Measurements from ENCODE around the gene C20orf141.

Gene C20orf141

GRCh38 chr20:2805689-2806350 is 9.0 kb upstream of the C20orf141 start:
- CTCF ChIA-PET: interaction anchor here (0.5 to 1.2 kb wide), 4 partner anchors 53 to 376 kb away, joined by 3 to 4 read pairs (median 3); no protein-coding TSS in a partner anchor
- POLR2A ChIA-PET: no interaction called here
- TF ChIP-seq ZFHX2 (tag by site-specific recombination; conservative IDR thresholded peaks at IDR 0.05) (peak; percentile 93), ZNF341 (tag by site-specific recombination; IDR thresholded peaks at IDR 0.05; ENCODE audit: low read depth) (peak; percentile 37), ZBTB6 (tag by site-specific recombination; IDR thresholded peaks at IDR 0.05) (no peak), KLF10 (tag by site-specific recombination; IDR thresholded peaks at IDR 0.05) (no peak), EGR2 (tag by site-specific recombination; IDR thresholded peaks at IDR 0.05; ENCODE audit: low read depth) (peak; percentile 97)
- Histone ChIP-seq H3K4me3 (ENCODE audit: low read depth, low read length) (no peak overlapping the region), H3K9me3 (ENCODE audit: control insufficient read depth, insufficient read depth, low read depth, low read length) (no peaks in the 10 kb centered on the region), H3K4me1 (ENCODE audit: control insufficient read depth, insufficient read depth, low read length) (no peaks in the 10 kb centered on the region), H3K27ac (ENCODE audit: extremely low read depth, low read depth, low read length) (no peak overlapping the region), H3K36me3 (ENCODE audit: control insufficient read depth in 2 of 2, insufficient read depth in 1 of 2, low read length in 2 of 2) (no peaks in the 10 kb centered on the region)

GRCh38 chr20:2806351-2806701 is 8.5 kb upstream of the C20orf141 start:
- H3K9me3 ChIP-seq (ENCODE audit: control insufficient read depth, insufficient read depth, low read depth, low read length): no peaks in the 10 kb centered on the region
- no peak overlapping the region for H3K4me3 ChIP-seq (ENCODE audit: low read depth, low read length)
- POLR2A ChIA-PET: no interaction called here
- H3K4me1 ChIP-seq (ENCODE audit: control insufficient read depth, insufficient read depth, low read length): no peaks in the 10 kb centered on the region
- no peak overlapping the region for H3K27ac ChIP-seq (ENCODE audit: extremely low read depth, low read depth, low read length)
- H3K36me3 ChIP-seq (ENCODE audit: control insufficient read depth in 2 of 2, insufficient read depth in 1 of 2, low read length in 2 of 2): no peaks in the 10 kb centered on the region
- no peak for TF ChIP-seq ZNF555 (tag by site-specific recombination; conservative IDR thresholded peaks at IDR 0.05)
- CTCF ChIA-PET: interaction anchor here (0.6 to 1.2 kb wide), 3 partner anchors 54 to 358 kb away, joined by 3 to 4 read pairs (median 3); no protein-coding TSS in a partner anchor

- Histone ChIP-seq H3K36me3 (ENCODE audit: control insufficient read depth in 2 of 2, insufficient read depth in 1 of 2, low read length in 2 of 2) (no peaks in the 10 kb centered on the region), H3K9me3 (ENCODE audit: control insufficient read depth, insufficient read depth, low read depth, low read length) (peaks cover under 1% of the 10 kb centered on the region; the same call in 1 of the 2 replicates), H3K4me3 (ENCODE audit: low read depth, low read length) (no peak overlapping the region), H3K4me1 (ENCODE audit: control insufficient read depth, insufficient read depth, low read length) (no peaks in the 10 kb centered on the region), H3K27ac (ENCODE audit: extremely low read depth, low read depth, low read length) (no peak overlapping the region)
- ChIA-PET POLR2A (no interaction called here), CTCF (no interaction called here)
- no peak for TF ChIP-seq HOXD13 (CRISPR knock-in tag; IDR thresholded peaks at IDR 0.05; ENCODE audit: borderline replicate concordance)
- no peak for TF ChIP-seq GFI1B (tag by site-specific recombination; IDR thresholded peaks at IDR 0.05)
- no peak for TF ChIP-seq ZNF704 (tag by site-specific recombination; IDR thresholded peaks at IDR 0.05)
- TF ChIP-seq ZNF26 (tag by site-specific recombination; IDR thresholded peaks at IDR 0.05): no peak
- no peak for TF ChIP-seq ZNF596 (tag by site-specific recombination; IDR thresholded peaks at IDR 0.05)
- no peak for TF ChIP-seq OVOL3 (tag by site-specific recombination; IDR thresholded peaks at IDR 0.05)
- no peak for TF ChIP-seq ZBTB20 (tag by site-specific recombination; IDR thresholded peaks at IDR 0.05)
- no peak for TF ChIP-seq MEIS1 (CRISPR knock-in tag; IDR thresholded peaks at IDR 0.05; ENCODE audit: borderline replicate concordance)
- TF ChIP-seq SCRT1 (tag by site-specific recombination; IDR thresholded peaks at IDR 0.05; ENCODE audit: borderline replicate concordance): no peak
- no peak for TF ChIP-seq MZF1 (tag by site-specific recombination; IDR thresholded peaks at IDR 0.05; ENCODE audit: borderline replicate concordance)
- TF ChIP-seq ZNF747 (tag by site-specific recombination; IDR thresholded peaks at IDR 0.05): no peak
- no peak for TF ChIP-seq ZFP69B (tag by site-specific recombination; IDR thresholded peaks at IDR 0.05)
- no peak for TF ChIP-seq ZNF324 (tag by site-specific recombination; IDR thresholded peaks at IDR 0.05)
- TF ChIP-seq ZNF24 (tag by site-specific recombination; IDR thresholded peaks at IDR 0.05): no peak
- TF ChIP-seq PRDM6 (tag by site-specific recombination; IDR thresholded peaks at IDR 0.05): no peak
These were observed 7.8 kb upstream of the C20orf141 start for GRCh38 chr20:2807019-2807418.
